Measurements from ENCODE around the gene COMMD9.

The COMMD9 gene

GRCh38 chr11:36292311-36292722 lies 3.1 kb upstream of the COMMD9 start:
- Histone ChIP-seq H3K27me3 (replicated peaks; ENCODE audit: control insufficient read depth, insufficient read depth, low read length) (no peaks in the 10 kb centered on the region), H3K9me3 (ENCODE audit: control insufficient read depth, low read length) (no peaks in the 10 kb centered on the region), H3K9ac (ENCODE audit: low read length) (peak overlapping the region; percentile 32), H3K4me3 (ENCODE audit: low read length) (no peak overlapping the region), H3K36me3 (ENCODE audit: control insufficient read depth, insufficient read depth, low read length, severe bottlenecking) (no peaks in the 10 kb centered on the region), H3K4me1 (ENCODE audit: control insufficient read depth, insufficient read depth, low read length) (peaks cover 30% of the 10 kb centered on the region)
- DNase-seq (ENCODE audit: low read depth), result peak; percentile 78

- peaks cover 14% of the 10 kb centered on the region for H3K4me1 ChIP-seq (ENCODE audit: control insufficient read depth, insufficient read depth, low read length)
- DNase-seq (ENCODE audit: low read depth), result peak; percentile 32
- H3K27me3 ChIP-seq (replicated peaks; ENCODE audit: control insufficient read depth, insufficient read depth, low read length), result no peaks in the 10 kb centered on the region
- H3K36me3 ChIP-seq (ENCODE audit: control insufficient read depth, insufficient read depth, low read length, severe bottlenecking), result no peaks in the 10 kb centered on the region
- peak overlapping the region; percentile 91 for H3K9ac ChIP-seq (ENCODE audit: low read length)
- peak overlapping the region; percentile 97 for H3K4me3 ChIP-seq (ENCODE audit: low read length)
- H3K9me3 ChIP-seq (ENCODE audit: control insufficient read depth, low read length), result no peaks in the 10 kb centered on the region
Measured at GRCh38 chr11:36288442-36289225, 590 bp downstream of the COMMD9 start.

- Histone ChIP-seq H3K9me3 (ENCODE audit: control insufficient read depth, low read length) (peaks cover 3% of the 10 kb centered on the region), H3K27me3 (replicated peaks; ENCODE audit: control insufficient read depth, insufficient read depth, low read length) (no peaks in the 10 kb centered on the region), H3K4me3 (ENCODE audit: low read length) (no peak overlapping the region), H3K36me3 (ENCODE audit: control insufficient read depth, insufficient read depth, low read length, severe bottlenecking) (peaks cover 14% of the 10 kb centered on the region), H3K9ac (ENCODE audit: low read length) (no peak overlapping the region), H3K4me1 (ENCODE audit: control insufficient read depth, insufficient read depth, low read length) (peaks cover 7% of the 10 kb centered on the region)
- no peak for DNase-seq (ENCODE audit: low read depth)
Measured at GRCh38 chr11:36282926-36283325, 6.3 kb downstream of the COMMD9 start.

GRCh38 chr11:36281850-36282249 lies 7.4 kb downstream of the COMMD9 start:
- Histone ChIP-seq H3K9me3 (ENCODE audit: control insufficient read depth, low read length) (peaks cover 3% of the 10 kb centered on the region), H3K9ac (ENCODE audit: low read length) (no peak overlapping the region), H3K27me3 (replicated peaks; ENCODE audit: control insufficient read depth, insufficient read depth, low read length) (no peaks in the 10 kb centered on the region), H3K4me1 (ENCODE audit: control insufficient read depth, insufficient read depth, low read length) (peaks cover 6% of the 10 kb centered on the region), H3K36me3 (ENCODE audit: control insufficient read depth, insufficient read depth, low read length, severe bottlenecking) (peaks cover 23% of the 10 kb centered on the region), H3K4me3 (ENCODE audit: low read length) (no peak overlapping the region)
- DNase-seq (ENCODE audit: low read depth), result no peak

- no peak for DNase-seq (ENCODE audit: low read depth)
- Histone ChIP-seq H3K4me3 (ENCODE audit: low read length) (no peak overlapping the region), H3K9ac (ENCODE audit: low read length) (no peak overlapping the region), H3K9me3 (ENCODE audit: control insufficient read depth, low read length) (peaks cover 3% of the 10 kb centered on the region), H3K36me3 (ENCODE audit: control insufficient read depth, insufficient read depth, low read length, severe bottlenecking) (peaks cover 36% of the 10 kb centered on the region), H3K4me1 (ENCODE audit: control insufficient read depth, insufficient read depth, low read length) (peaks cover 6% of the 10 kb centered on the region), H3K27me3 (replicated peaks; ENCODE audit: control insufficient read depth, insufficient read depth, low read length) (no peaks in the 10 kb centered on the region)
Measured at GRCh38 chr11:36280531-36280930, 8.7 kb downstream of the COMMD9 start.

- Histone ChIP-seq H3K9ac (ENCODE audit: low read length) (no peak overlapping the region), H3K9me3 (ENCODE audit: control insufficient read depth, low read length) (peaks cover 3% of the 10 kb centered on the region), H3K27me3 (replicated peaks; ENCODE audit: control insufficient read depth, insufficient read depth, low read length) (no peaks in the 10 kb centered on the region), H3K4me3 (ENCODE audit: low read length) (no peak overlapping the region), H3K4me1 (ENCODE audit: control insufficient read depth, insufficient read depth, low read length) (peaks cover 6% of the 10 kb centered on the region), H3K36me3 (ENCODE audit: control insufficient read depth, insufficient read depth, low read length, severe bottlenecking) (peaks cover 53% of the 10 kb centered on the region)
- no peak for DNase-seq (ENCODE audit: low read depth)
Measured at GRCh38 chr11:36278531-36279282, 10.5 kb downstream of the COMMD9 start.

- no peak overlapping the region for H3K4me3 ChIP-seq (ENCODE audit: low read length)
- DNase-seq (ENCODE audit: low read depth), result no peak
Measured at GRCh38 chr11:36274414-36274813, 14.8 kb downstream of the COMMD9 start.

GRCh38 chr11:36273110-36273509 lies 16.1 kb downstream of the COMMD9 start:
- no peaks in the 10 kb centered on the region for H3K9me3 ChIP-seq (ENCODE audit: control insufficient read depth, low read length)
- no peaks in the 10 kb centered on the region for H3K27me3 ChIP-seq (replicated peaks; ENCODE audit: control insufficient read depth, insufficient read depth, low read length)
- no peak overlapping the region for H3K4me3 ChIP-seq (ENCODE audit: low read length)
- H3K4me1 ChIP-seq (ENCODE audit: control insufficient read depth, insufficient read depth, low read length), result no peaks in the 10 kb centered on the region
- H3K9ac ChIP-seq (ENCODE audit: low read length), result no peak overlapping the region
- peaks cover 80% of the 10 kb centered on the region for H3K36me3 ChIP-seq (ENCODE audit: control insufficient read depth, insufficient read depth, low read length, severe bottlenecking)
- DNase-seq (ENCODE audit: low read depth), result no peak

More at GRCh38 chr11:36274414-36274813, 14.8 kb downstream of the COMMD9 start:
- H3K4me1 ChIP-seq (ENCODE audit: control insufficient read depth, insufficient read depth, low read length), result no peaks in the 10 kb centered on the region
- H3K36me3 ChIP-seq (ENCODE audit: control insufficient read depth, insufficient read depth, low read length, severe bottlenecking), result peaks cover 89% of the 10 kb centered on the region
- no peak overlapping the region for H3K9ac ChIP-seq (ENCODE audit: low read length)
- H3K9me3 ChIP-seq (ENCODE audit: control insufficient read depth, low read length), result no peaks in the 10 kb centered on the region
- no peaks in the 10 kb centered on the region for H3K27me3 ChIP-seq (replicated peaks; ENCODE audit: control insufficient read depth, insufficient read depth, low read length)

GRCh38 chr11:36271794-36272407 lies 17.3 kb downstream of the COMMD9 start:
- no peaks in the 10 kb centered on the region for H3K4me1 ChIP-seq (ENCODE audit: control insufficient read depth, insufficient read depth, low read length)
- H3K27me3 ChIP-seq (replicated peaks; ENCODE audit: control insufficient read depth, insufficient read depth, low read length), result no peaks in the 10 kb centered on the region
- peaks cover 70% of the 10 kb centered on the region for H3K36me3 ChIP-seq (ENCODE audit: control insufficient read depth, insufficient read depth, low read length, severe bottlenecking)
- H3K4me3 ChIP-seq (ENCODE audit: low read length), result no peak overlapping the region
- no peaks in the 10 kb centered on the region for H3K9me3 ChIP-seq (ENCODE audit: control insufficient read depth, low read length)
- H3K9ac ChIP-seq (ENCODE audit: low read length), result no peak overlapping the region
- DNase-seq (ENCODE audit: low read depth), result no peak

GRCh38 chr11:36270701-36271100 lies 18.5 kb downstream of the COMMD9 start:
- H3K9ac ChIP-seq (ENCODE audit: low read length), result no peak overlapping the region
- H3K27me3 ChIP-seq (replicated peaks; ENCODE audit: control insufficient read depth, insufficient read depth, low read length), result no peaks in the 10 kb centered on the region
- no peaks in the 10 kb centered on the region for H3K9me3 ChIP-seq (ENCODE audit: control insufficient read depth, low read length)
- no peak for DNase-seq (ENCODE audit: low read depth)
- no peak overlapping the region for H3K4me3 ChIP-seq (ENCODE audit: low read length)
- no peaks in the 10 kb centered on the region for H3K4me1 ChIP-seq (ENCODE audit: control insufficient read depth, insufficient read depth, low read length)
- H3K36me3 ChIP-seq (ENCODE audit: control insufficient read depth, insufficient read depth, low read length, severe bottlenecking), result peaks cover 58% of the 10 kb centered on the region

- Histone ChIP-seq H3K36me3 (ENCODE audit: control insufficient read depth, insufficient read depth, low read length, severe bottlenecking) (peaks cover 37% of the 10 kb centered on the region), H3K27me3 (replicated peaks; ENCODE audit: control insufficient read depth, insufficient read depth, low read length) (peaks cover 5% of the 10 kb centered on the region), H3K4me3 (ENCODE audit: low read length) (no peak overlapping the region), H3K9me3 (ENCODE audit: control insufficient read depth, low read length) (no peaks in the 10 kb centered on the region), H3K9ac (ENCODE audit: low read length) (no peak overlapping the region), H3K4me1 (ENCODE audit: control insufficient read depth, insufficient read depth, low read length) (no peaks in the 10 kb centered on the region)
- DNase-seq (ENCODE audit: low read depth), result no peak
Measured at GRCh38 chr11:36268337-36268985, 20.8 kb downstream of the COMMD9 start.

All from adipocyte (in vitro differentiated cells).